ENCODE data around the gene NOL8.

The NOL8 gene

DNA sequence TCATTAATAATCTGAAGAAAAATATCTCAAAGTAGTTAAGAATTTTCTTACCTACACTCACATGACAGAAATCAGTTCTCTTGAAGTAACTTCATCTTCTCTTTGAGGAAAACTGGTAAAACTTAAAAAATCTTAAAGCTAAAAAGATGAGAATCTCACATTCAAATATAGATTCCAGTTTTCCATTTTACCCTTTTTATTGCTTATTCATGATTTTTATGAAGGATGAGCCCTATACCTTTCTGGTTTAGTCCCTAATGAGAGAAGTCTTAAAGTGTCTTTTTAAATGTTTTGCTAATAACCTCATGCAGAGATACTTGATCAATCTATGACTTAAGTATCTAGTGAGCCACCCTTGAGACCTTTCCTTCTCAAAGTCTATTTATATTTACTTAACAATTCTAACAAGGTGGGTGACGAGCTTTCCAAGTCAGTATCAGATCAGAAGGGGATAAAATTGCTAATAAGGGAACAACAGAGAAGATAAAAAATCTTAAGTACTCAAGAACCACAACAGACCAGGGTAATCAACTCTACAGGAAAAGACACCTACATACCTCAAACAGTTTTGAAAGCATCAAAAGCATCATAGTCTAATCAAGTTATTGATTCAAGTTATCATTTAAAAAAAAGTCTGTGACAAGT is 34.2 kb downstream of the NOL8 start:
- no peaks in the 10 kb centered on the region for H3K9me3 ChIP-seq (ENCODE audit: insufficient read depth, low read length, severe bottlenecking)
- H3K36me3 ChIP-seq (ENCODE audit: insufficient read depth, low read length) = peaks cover 64% of the 10 kb centered on the region
- DNase-seq (no peak), ATAC-seq (ENCODE audit: insufficient read depth, low read depth) (no peak)
- no peaks in the 10 kb centered on the region for H3K27me3 ChIP-seq (ENCODE audit: insufficient read depth, low read length, poor library complexity)
- H3K79me2 ChIP-seq (ENCODE audit: insufficient read depth, low read length) = peaks cover 91% of the 10 kb centered on the region
- H3K9ac ChIP-seq (ENCODE audit: low read depth, low read length) = no peak overlapping the region
- no peak overlapping the region for H2AFZ ChIP-seq (ENCODE audit: low read depth, low read length)
- peaks cover 49% of the 10 kb centered on the region for H3K4me1 ChIP-seq (ENCODE audit: insufficient read depth, low read length)
- peak overlapping the region; percentile 82 for H3K4me2 ChIP-seq (ENCODE audit: insufficient read depth, low read length)
- H3K27ac ChIP-seq (ENCODE audit: low read length) = no peak overlapping the region; the same call in 1 of the 2 replicates
- H3K4me3 ChIP-seq (ENCODE audit: low read depth in 1 of 2, low read length in 2 of 2) = peak overlapping the region in 1 of 2 experiments; percentile 85; a peak in 1 of 4 replicates
- H4K20me1 ChIP-seq (ENCODE audit: insufficient read depth, low read length) = peaks cover 45% of the 10 kb centered on the region; the same call in 1 of the 2 replicates
- TF ChIP-seq, protein P1, sequence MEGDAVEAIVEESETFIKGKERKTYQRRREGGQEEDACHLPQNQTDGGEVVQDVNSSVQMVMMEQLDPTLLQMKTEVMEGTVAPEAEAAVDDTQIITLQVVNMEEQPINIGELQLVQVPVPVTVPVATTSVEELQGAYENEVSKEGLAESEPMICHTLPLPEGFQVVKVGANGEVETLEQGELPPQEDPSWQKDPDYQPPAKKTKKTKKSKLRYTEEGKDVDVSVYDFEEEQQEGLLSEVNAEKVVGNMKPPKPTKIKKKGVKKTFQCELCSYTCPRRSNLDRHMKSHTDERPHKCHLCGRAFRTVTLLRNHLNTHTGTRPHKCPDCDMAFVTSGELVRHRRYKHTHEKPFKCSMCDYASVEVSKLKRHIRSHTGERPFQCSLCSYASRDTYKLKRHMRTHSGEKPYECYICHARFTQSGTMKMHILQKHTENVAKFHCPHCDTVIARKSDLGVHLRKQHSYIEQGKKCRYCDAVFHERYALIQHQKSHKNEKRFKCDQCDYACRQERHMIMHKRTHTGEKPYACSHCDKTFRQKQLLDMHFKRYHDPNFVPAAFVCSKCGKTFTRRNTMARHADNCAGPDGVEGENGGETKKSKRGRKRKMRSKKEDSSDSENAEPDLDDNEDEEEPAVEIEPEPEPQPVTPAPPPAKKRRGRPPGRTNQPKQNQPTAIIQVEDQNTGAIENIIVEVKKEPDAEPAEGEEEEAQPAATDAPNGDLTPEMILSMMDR (IDR thresholded peaks at IDR 0.05; ENCODE audit: borderline replicate concordance, extremely low read depth, low read length, poor library complexity, severe bottlenecking) = no peak
- TF ChIP-seq EZH2 (IDR thresholded peaks at IDR 0.05; ENCODE audit: borderline replicate concordance, low read depth, low read length, severe bottlenecking) = no peak

GRCh38 chr9:92289708-92290390 is 35.3 kb downstream of the NOL8 start:
- Histone ChIP-seq H3K4me3 (ENCODE audit: low read depth in 1 of 2, low read length in 2 of 2) (no peak overlapping the region; a peak in 1 of 4 replicates), H3K27ac (ENCODE audit: low read length) (no peak overlapping the region), H4K20me1 (ENCODE audit: insufficient read depth, low read length) (peaks cover 54% of the 10 kb centered on the region; the same call in 1 of the 2 replicates), H3K4me2 (ENCODE audit: insufficient read depth, low read length) (peak overlapping the region; percentile 47; the same call in 1 of the 2 replicates), H2AFZ (ENCODE audit: low read depth, low read length) (no peak overlapping the region), H3K9me3 (ENCODE audit: insufficient read depth, low read length, severe bottlenecking) (no peaks in the 10 kb centered on the region), H3K9ac (ENCODE audit: low read depth, low read length) (no peak overlapping the region), H3K27me3 (ENCODE audit: insufficient read depth, low read length, poor library complexity) (no peaks in the 10 kb centered on the region), H3K4me1 (ENCODE audit: insufficient read depth, low read length) (peaks cover 38% of the 10 kb centered on the region), H3K79me2 (ENCODE audit: insufficient read depth, low read length) (peaks cover 95% of the 10 kb centered on the region), H3K36me3 (ENCODE audit: insufficient read depth, low read length) (peaks cover 75% of the 10 kb centered on the region)
- no peak for DNase-seq
- TF ChIP-seq, protein P1 (IDR thresholded peaks at IDR 0.05; ENCODE audit: borderline replicate concordance, extremely low read depth, low read length, poor library complexity, severe bottlenecking) = no peak
- no peak for TF ChIP-seq EZH2 (IDR thresholded peaks at IDR 0.05; ENCODE audit: borderline replicate concordance, low read depth, low read length, severe bottlenecking)
- ATAC-seq (ENCODE audit: insufficient read depth, low read depth) = no peak

GRCh38 chr9:92279302-92279701 is 45.8 kb downstream of the NOL8 start:
- Histone ChIP-seq H3K9ac (ENCODE audit: low read depth, low read length) (no peak overlapping the region), H3K27me3 (ENCODE audit: insufficient read depth, low read length, poor library complexity) (no peaks in the 10 kb centered on the region), H3K4me3 (ENCODE audit: low read depth in 1 of 2, low read length in 2 of 2) (no peak overlapping the region), H3K9me3 (ENCODE audit: insufficient read depth, low read length, severe bottlenecking) (no peaks in the 10 kb centered on the region), H4K20me1 (ENCODE audit: insufficient read depth, low read length) (peaks cover 27% of the 10 kb centered on the region; the same call in 1 of the 2 replicates), H3K4me1 (ENCODE audit: insufficient read depth, low read length) (no peaks in the 10 kb centered on the region), H3K27ac (ENCODE audit: low read length) (no peak overlapping the region), H3K36me3 (ENCODE audit: insufficient read depth, low read length) (peaks cover 97% of the 10 kb centered on the region), H3K4me2 (ENCODE audit: insufficient read depth, low read length) (no peak overlapping the region), H3K79me2 (ENCODE audit: insufficient read depth, low read length) (peaks cover 44% of the 10 kb centered on the region), H2AFZ (ENCODE audit: low read depth, low read length) (no peak overlapping the region)
- no peak for TF ChIP-seq EZH2 (IDR thresholded peaks at IDR 0.05; ENCODE audit: borderline replicate concordance, low read depth, low read length, severe bottlenecking)
- TF ChIP-seq, protein P1 (IDR thresholded peaks at IDR 0.05; ENCODE audit: borderline replicate concordance, extremely low read depth, low read length, poor library complexity, severe bottlenecking) = no peak
- no peak for DNase-seq
- no peak for ATAC-seq (ENCODE audit: insufficient read depth, low read depth)

All from DND-41 (cell line).